HCT116 (cell line): ENCODE data around the gene XRCC3.

Experiments
- CTCF ChIP-seq, 3 experiments: fragments of 200-600 bp in 1 of 3; sonication (generic) in 1 of 3; IDR thresholded peaks in 2 of 3; conservative IDR thresholded peaks in 1 of 3; 2 replicates each; pipeline ENCODE4 v1.5.1; 2012 to 2017; ENCODE audit warnings: low read depth in 2 of 3, low read length in 2 of 3, antibody characterized with exemption in 1 of 3, borderline replicate concordance in 1 of 3, control low read depth in 1 of 3, mild to moderate bottlenecking in 1 of 3, mixed read lengths in 1 of 3, mixed run types in 1 of 3, moderate library complexity in 1 of 3; ENCODE audit not compliant: insufficient read depth in 1 of 3
- POLR2A ChIP-seq: IDR thresholded peaks from 2 replicates; pipeline ENCODE4 v1.7.0; 2011; ENCODE audit warnings: borderline replicate concordance; ENCODE audit not compliant: insufficient read depth, insufficient read length; ENCODE audit errors: extremely low read depth
- POLR2AphosphoS5 ChIP-seq: IDR thresholded peaks from 2 replicates; pipeline ENCODE4 v1.6.1; 2011; ENCODE audit warnings: mild to moderate bottlenecking, low read depth, low read length, moderate library complexity

- TF ChIP-seq POLR2A (no peak), CTCF (IDR thresholded peaks at IDR 0.05 in 2 of 3, conservative IDR thresholded peaks at IDR 0.05 in 1 of 3; ENCODE audit: borderline replicate concordance in 1 of 3, insufficient read depth in 1 of 3, low read depth in 2 of 3, low read length in 2 of 3) (no peak), POLR2AphosphoS5 (no peak)
These were observed 8.5 kb upstream of the XRCC3 start for GRCh38 chr14:103723748-103724081.
